T-helper 17 cell (primary cell): Measurements from ENCODE around the gene ZBED1. TPM values are rescaled to one million over a fixed set of nuclear protein-coding genes. Genes with fewer than 3 reads are reported as not detected.
"Not testable (repeated sequence)": the region's sequence is repeated elsewhere in the genome, so short reads cannot be mapped to it uniquely, and the experiment has no call there.

ENCODE experiments used
- ATAC-seq: fragments of 150-1000 bp; cut with Tn5 transposase; 2 replicates; pipeline ENCODE4 v1.10.0; 2021; ENCODE audit warnings: mild to moderate bottlenecking, moderate library complexity
- DNase-seq, 3 donors: peaks; one replicate each; pipeline versions ENCODE4 v3.0.0 to v3.0.0-alpha.2; 2020 to 2021
- H3K9me3 ChIP-seq: one replicate; pipeline ENCODE4 v1.7.0; 2013; ENCODE audit warnings: low read length, mild to moderate bottlenecking; ENCODE audit not compliant: control insufficient read depth, poor library complexity, severe bottlenecking
- H3K27ac Mint-ChIP-seq: one replicate; pipeline ENCODE4 v1.8.0; 2022; ENCODE audit warnings: mild to moderate bottlenecking, moderate library complexity, mixed read lengths
- H3K27me3 Mint-ChIP-seq: one replicate; pipeline ENCODE4 v1.8.0; 2022; ENCODE audit warnings: mixed read lengths
- H3K36me3 Mint-ChIP-seq: one replicate; pipeline ENCODE4 v1.8.0; 2022; ENCODE audit warnings: low read depth, mixed read lengths
- H3K4me1 Mint-ChIP-seq: one replicate; pipeline ENCODE4 v1.8.0; 2022; ENCODE audit warnings: mild to moderate bottlenecking, mixed read lengths
- H3K4me3 Mint-ChIP-seq: one replicate; pipeline ENCODE4 v1.8.0; 2022; ENCODE audit warnings: mild to moderate bottlenecking, moderate library complexity, mixed read lengths
- total RNA-seq, 4 donors: library from RNA in 2 of 4; stranded (reverse) in 2 of 4; gene quantifications; one replicate each; pipeline ENCODE4 v1.2.3 and lab custom pipeline; 2022 to 2026

The ZBED1 gene
- total RNA-seq, 2 donors from 2014 or later = 19.8 to 19.9 TPM

GRCh38 chrX:2485789-2486345 is 14.9 kb downstream of the ZBED1 start:
- Mint-ChIP-seq H3K27me3 (no peaks in the 10 kb centered on the region), H3K27ac (no peak overlapping the region), H3K4me3 (no peak overlapping the region), H3K36me3 (peaks cover 3% of the 10 kb centered on the region), H3K4me1 (peaks cover 3% of the 10 kb centered on the region)
- no peak for ATAC-seq
- no peaks in the 10 kb centered on the region for H3K9me3 ChIP-seq
- DNase-seq = no peak

DNA sequence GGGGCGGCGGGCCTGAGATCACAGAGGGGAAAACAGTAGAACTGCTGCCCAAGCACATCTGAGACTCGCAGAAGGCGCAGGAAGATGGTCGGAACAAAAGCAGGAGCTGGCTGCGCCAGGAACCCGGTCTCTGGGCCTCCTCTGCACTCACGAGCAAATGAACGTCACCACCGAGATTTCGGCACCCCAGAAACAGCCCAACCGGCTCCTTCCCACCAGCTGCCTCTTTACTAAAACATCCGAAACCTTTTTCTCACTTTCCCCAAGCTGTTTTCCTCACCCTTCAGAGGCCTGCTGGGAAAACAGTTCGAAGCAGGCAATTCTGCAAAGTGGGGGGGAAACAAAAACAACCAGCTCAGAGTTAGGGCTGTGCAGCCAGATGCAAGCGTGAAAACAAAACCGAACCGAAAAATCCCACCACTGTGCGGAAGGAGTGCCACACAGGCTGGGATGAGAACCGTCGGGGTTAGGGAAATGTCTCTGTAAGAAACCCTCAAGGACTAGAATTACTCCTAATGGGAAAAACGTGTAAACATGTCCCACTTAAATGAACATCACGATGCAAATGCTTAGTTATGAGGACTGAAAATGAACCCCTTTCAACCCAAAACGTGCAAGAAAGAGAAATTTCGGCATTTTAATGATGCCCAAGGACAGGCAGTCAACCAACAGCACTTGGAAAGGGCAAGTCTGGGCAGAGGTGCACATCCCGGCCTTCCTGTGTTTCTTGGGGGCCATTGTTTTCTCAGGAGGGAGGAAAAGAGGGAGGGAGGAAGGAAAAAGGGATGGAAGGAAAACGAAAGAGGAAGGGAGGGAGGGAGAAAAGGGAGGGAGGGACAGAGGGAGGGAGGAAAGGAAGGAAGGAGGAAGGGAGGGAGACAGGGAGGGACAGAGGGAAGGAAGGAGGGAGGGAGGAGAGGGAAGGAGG is 15.8 kb downstream of the ZBED1 start:
- ATAC-seq (no peak), DNase-seq (no peak)
- peaks cover 3% of the 10 kb centered on the region for H3K36me3 Mint-ChIP-seq
- no peaks in the 10 kb centered on the region for H3K27me3 Mint-ChIP-seq
- H3K9me3 ChIP-seq = no peaks in the 10 kb centered on the region
- H3K4me3 Mint-ChIP-seq = no peak overlapping the region
- H3K27ac Mint-ChIP-seq = no peak overlapping the region
- peaks cover 3% of the 10 kb centered on the region for H3K4me1 Mint-ChIP-seq

DNA sequence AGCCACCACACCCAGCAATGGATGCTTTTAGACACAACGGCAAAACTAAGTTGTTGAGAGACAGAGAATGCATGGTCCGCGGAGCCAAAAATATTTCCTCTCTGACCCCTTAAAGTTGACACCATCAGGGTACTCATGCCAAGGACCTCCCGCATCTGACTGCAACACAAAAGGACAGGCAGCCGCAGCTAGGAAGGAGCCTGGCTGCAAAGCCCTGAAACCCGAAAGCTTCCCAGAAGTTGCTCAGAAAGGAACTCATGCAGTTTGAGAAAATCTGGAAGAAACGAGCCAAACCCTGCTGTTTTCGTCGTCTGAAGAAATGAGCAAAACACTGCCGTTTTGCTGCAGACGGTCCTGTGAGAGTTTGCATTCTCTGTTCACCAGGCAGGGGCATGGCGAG is 16.5 kb downstream of the ZBED1 start:
- H3K27ac Mint-ChIP-seq = no peak overlapping the region
- no peak overlapping the region for H3K4me3 Mint-ChIP-seq
- no peak for DNase-seq
- peaks cover 3% of the 10 kb centered on the region for H3K36me3 Mint-ChIP-seq
- ATAC-seq = no peak
- H3K27me3 Mint-ChIP-seq = no peaks in the 10 kb centered on the region
- no peaks in the 10 kb centered on the region for H3K9me3 ChIP-seq
- H3K4me1 Mint-ChIP-seq = peaks cover 3% of the 10 kb centered on the region

DNA sequence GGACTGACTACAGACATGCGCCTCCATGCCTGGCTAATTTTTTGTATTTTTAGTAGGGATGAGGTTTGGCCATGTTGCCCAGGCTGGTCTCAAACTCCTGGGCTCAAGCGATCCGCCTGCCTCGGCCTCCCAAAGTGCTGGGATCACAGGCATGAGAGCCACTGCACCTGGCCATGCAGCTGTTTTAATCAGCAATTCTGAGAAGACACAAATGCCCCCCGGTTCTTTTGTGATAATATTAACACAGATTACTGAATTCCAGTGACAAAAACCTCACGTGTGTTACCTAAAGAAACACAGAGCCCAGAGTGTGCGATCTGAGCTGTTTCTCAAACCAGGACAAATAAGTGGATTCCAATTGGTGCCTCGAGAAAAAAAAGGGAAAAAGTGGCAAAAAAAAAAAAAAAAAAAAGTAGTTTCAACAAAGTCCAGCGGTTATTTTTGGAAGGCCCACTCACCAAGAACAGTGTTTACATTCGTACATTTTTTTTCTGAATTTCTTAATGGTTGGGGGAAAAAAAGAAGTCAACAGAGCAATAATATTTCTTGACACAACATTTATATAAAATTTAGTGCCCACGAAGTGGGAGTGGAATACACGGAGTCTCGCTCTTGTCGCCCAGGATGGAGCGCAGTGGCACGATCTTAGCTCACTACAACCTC is 17.2 kb downstream of the ZBED1 start:
- H3K27me3 Mint-ChIP-seq = no peaks in the 10 kb centered on the region
- ATAC-seq (no peak), DNase-seq (no peak)
- no peak overlapping the region for H3K27ac Mint-ChIP-seq
- no peak overlapping the region for H3K4me3 Mint-ChIP-seq
- peaks cover 6% of the 10 kb centered on the region for H3K4me1 Mint-ChIP-seq
- H3K36me3 Mint-ChIP-seq = peaks cover 2% of the 10 kb centered on the region
- no peaks in the 10 kb centered on the region for H3K9me3 ChIP-seq

DNA sequence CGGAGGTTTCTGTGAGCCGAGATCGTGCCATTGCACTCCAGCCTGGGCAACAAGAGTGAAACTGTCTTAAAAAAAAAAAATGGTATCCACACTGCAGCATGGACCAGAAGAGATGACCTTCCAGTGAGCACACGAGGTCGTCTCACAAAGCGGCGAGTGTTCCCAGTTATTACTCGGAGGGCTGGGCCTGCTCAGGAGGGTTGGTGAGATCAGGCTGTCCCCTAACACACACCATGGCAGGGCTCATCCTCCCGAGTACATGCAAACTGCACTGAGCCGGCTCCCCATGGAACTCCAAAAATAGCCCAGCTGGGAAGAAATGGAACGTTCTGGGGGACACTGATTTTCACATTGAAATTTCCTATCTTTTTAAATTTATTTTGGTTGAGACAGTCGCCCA is 19.2 kb downstream of the ZBED1 start:
- H3K27me3 Mint-ChIP-seq, H3K4me3 Mint-ChIP-seq, H3K27ac Mint-ChIP-seq, H3K36me3 Mint-ChIP-seq, H3K9me3 ChIP-seq, DNase-seq, ATAC-seq: not testable (repeated sequence)
- peaks cover 10% of the 10 kb centered on the region for H3K4me1 Mint-ChIP-seq

GRCh38 chrX:2479982-2480381 is 20.8 kb downstream of the ZBED1 start:
- H3K36me3 Mint-ChIP-seq = not testable (repeated sequence)

GRCh38 chrX:2479420-2479780 is 21.4 kb downstream of the ZBED1 start:
- H3K27me3 Mint-ChIP-seq = no peaks in the 10 kb centered on the region
- DNase-seq = no peak
- no peak for ATAC-seq
- H3K4me3 Mint-ChIP-seq = no peak overlapping the region
- H3K27ac Mint-ChIP-seq = no peak overlapping the region
- peaks cover 18% of the 10 kb centered on the region for H3K4me1 Mint-ChIP-seq
- no peaks in the 10 kb centered on the region for H3K9me3 ChIP-seq
- peaks cover 2% of the 10 kb centered on the region for H3K36me3 Mint-ChIP-seq

More at GRCh38 chrX:2479982-2480381, 20.8 kb downstream of the ZBED1 start:
- H3K27ac Mint-ChIP-seq, ATAC-seq, DNase-seq, H3K9me3 ChIP-seq, H3K4me3 Mint-ChIP-seq, H3K27me3 Mint-ChIP-seq: not testable (repeated sequence)
- H3K4me1 Mint-ChIP-seq = peaks cover 14% of the 10 kb centered on the region

GRCh38 chrX:2478546-2479419 is 22.0 kb downstream of the ZBED1 start:
- no peaks in the 10 kb centered on the region for H3K9me3 ChIP-seq
- peaks cover 2% of the 10 kb centered on the region for H3K36me3 Mint-ChIP-seq
- ATAC-seq = no peak
- no peak overlapping the region for H3K27ac Mint-ChIP-seq
- no peaks in the 10 kb centered on the region for H3K27me3 Mint-ChIP-seq
- H3K4me3 Mint-ChIP-seq = no peak overlapping the region
- H3K4me1 Mint-ChIP-seq = peaks cover 18% of the 10 kb centered on the region
- DNase-seq = no peak

- not testable (repeated sequence) for ATAC-seq, DNase-seq, H3K4me3 Mint-ChIP-seq, H3K27me3 Mint-ChIP-seq, H3K27ac Mint-ChIP-seq, H3K9me3 ChIP-seq, H3K36me3 Mint-ChIP-seq
- H3K4me1 Mint-ChIP-seq = peaks cover 15% of the 10 kb centered on the region
These were observed 23.5 kb downstream of the ZBED1 start for GRCh38 chrX:2477313-2477712.

DNA sequence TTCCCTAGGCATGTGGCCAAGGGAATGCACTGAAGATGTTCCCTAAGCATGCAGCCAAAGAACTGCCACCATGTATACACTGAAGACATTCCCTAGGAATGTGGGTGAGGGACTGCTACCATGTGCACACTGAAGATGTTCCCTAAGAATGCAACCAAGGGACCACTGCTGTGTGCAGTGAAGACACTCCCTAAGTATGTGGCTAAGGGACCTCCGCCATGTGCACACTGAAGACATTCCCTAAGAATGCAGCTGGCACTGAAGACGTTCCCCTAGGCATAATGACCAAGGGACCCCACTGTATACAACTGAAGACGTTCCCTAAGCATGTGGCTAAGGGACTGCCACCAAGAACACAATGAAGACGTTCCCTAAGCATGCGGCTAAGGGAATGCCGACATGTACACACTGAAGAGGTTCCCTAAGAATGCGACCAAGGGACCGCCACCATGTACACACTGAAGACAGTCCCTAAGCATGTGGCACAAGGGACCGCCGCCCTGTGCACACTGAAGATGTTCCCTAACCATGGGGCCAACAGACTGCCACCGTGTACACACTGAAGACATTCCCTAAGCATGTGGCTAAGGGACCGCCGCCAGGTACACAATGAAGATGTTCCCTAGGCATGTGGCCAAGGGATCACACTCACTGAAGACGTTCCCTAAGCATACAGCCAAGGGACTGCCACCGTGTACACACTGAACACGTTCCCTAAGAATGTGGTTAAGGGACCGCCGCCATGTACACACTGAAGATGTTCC is 25.6 kb downstream of the ZBED1 start:
- Mint-ChIP-seq H3K27ac (no peak overlapping the region), H3K36me3 (peaks cover 2% of the 10 kb centered on the region), H3K4me3 (no peak overlapping the region), H3K27me3 (no peaks in the 10 kb centered on the region), H3K4me1 (peaks cover 15% of the 10 kb centered on the region)
- DNase-seq (no peak), ATAC-seq (no peak)
- H3K9me3 ChIP-seq = no peaks in the 10 kb centered on the region

GRCh38 chrX:2474280-2474962 is 26.4 kb downstream of the ZBED1 start:
- DNase-seq (no peak), ATAC-seq (no peak)
- Mint-ChIP-seq H3K27ac (no peak overlapping the region), H3K4me1 (peaks cover 15% of the 10 kb centered on the region), H3K36me3 (peaks cover 2% of the 10 kb centered on the region), H3K27me3 (no peaks in the 10 kb centered on the region), H3K4me3 (no peak overlapping the region)
- H3K9me3 ChIP-seq = no peaks in the 10 kb centered on the region

- not testable (repeated sequence) for H3K9me3 ChIP-seq, H3K36me3 Mint-ChIP-seq, DNase-seq, H3K27ac Mint-ChIP-seq, ATAC-seq, H3K27me3 Mint-ChIP-seq, H3K4me3 Mint-ChIP-seq
- H3K4me1 Mint-ChIP-seq = peaks cover 15% of the 10 kb centered on the region
These were observed 27.7 kb downstream of the ZBED1 start for GRCh38 chrX:2473064-2473463.
